Fibroblast of skin of back (primary cell): Measurements from ENCODE around the gene ZFYVE21. TPM values are rescaled to one million over a fixed set of nuclear protein-coding genes. Genes with fewer than 3 reads are reported as not detected.
"Not testable (repeated sequence)": the region's sequence is repeated elsewhere in the genome, so short reads cannot be mapped to it uniquely, and the experiment has no call there.

Experiments
- DNase-seq: peaks from one replicate; pipeline ENCODE4 v3.0.0-alpha.2; 2013
- polyA plus RNA-seq, 2 experiments: library from polyadenylated mRNA; unstranded; fragments of 120-200 nt; gene quantifications; one replicate each; pipeline ENCODE4 v1.2.1, GENCODE V29; 2013; ENCODE audit not compliant: insufficient read length in 2 of 2

ZFYVE21 gene
- polyA plus RNA-seq (2013, experiment 1 of 2; ENCODE audit: insufficient read length), result 44.0 TPM
- polyA plus RNA-seq (2013, experiment 2 of 2; ENCODE audit: insufficient read length), result 45.9 TPM

DNA sequence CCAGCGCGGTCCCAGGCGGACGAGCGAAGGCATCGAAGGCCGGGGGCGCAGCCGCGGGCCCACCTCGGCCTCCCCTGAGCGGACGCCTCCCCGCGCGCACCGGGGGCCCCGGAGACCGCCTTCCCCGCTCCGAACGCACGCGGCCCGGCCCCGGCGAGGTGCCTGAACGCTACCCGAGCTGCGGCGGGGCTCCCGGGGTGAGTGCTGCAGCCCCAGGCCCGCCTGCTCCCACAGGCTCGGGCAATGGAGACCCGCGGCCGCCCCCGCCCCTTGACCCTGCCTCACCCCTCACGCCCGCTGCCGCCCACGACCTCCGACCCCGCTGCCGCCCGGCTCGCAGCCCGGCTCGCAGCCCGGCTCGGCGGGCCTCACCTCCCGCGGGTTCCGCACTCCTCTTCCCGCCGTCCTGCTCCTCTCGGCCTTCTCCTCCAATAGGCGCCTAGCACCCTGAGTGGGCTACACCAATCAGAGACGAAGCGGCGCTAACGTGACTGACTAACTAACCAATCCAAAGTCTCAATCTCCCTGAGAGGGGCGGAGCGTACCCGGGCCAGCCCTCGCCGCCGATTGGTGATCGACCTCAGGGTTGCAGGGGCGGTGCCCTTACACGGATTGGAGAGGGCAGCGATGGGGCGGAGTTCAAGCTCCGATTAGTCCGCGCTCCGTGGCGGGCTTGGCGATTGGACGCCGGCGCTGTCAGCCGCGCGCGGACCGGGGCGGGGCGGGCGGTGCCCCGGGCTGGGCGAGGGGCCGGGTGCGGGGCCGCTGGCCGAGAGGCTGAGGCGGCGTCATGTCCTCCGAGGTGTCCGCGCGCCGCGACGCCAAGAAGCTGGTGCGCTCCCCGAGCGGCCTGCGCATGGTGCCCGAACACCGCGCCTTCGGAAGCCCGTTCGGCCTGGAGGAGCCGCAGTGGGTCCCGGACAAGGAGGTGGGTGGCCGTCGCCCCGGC is at the start of gene ZFYVE21, which contains the start of gene XRCC3:
Gene ZFYVE21 (plus strand): TSS at position 759 of the 949 bp plus-strand sequence. CDS start 32 bp downstream, at position 791.
Gene XRCC3 (minus strand): TSS at position 400 of the 949 bp plus-strand sequence. CDS start 4,364 bp downstream, outside the sequence.
- peak; percentile 99 for DNase-seq

DNA sequence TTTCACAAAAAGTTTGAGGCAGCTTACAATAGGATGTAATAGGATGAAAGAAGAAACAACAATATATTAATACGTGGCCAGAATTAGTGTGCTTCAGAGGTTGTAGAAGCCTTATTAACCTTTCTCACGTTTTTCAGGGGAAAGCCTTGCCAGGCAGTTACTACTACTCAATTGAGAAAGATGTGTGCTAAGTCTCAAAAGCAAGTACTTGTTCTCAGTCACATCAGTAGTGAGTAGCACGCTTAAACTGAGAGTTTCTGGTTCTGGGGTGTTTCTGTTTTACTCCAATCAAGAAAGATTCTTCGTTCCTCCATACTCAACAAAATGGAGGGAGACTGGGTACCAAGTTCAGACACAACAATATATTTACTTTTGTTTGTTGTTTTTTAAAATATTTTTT is 47.9 kb upstream of the ZFYVE21 start:
- DNase-seq, result no peak

DNA sequence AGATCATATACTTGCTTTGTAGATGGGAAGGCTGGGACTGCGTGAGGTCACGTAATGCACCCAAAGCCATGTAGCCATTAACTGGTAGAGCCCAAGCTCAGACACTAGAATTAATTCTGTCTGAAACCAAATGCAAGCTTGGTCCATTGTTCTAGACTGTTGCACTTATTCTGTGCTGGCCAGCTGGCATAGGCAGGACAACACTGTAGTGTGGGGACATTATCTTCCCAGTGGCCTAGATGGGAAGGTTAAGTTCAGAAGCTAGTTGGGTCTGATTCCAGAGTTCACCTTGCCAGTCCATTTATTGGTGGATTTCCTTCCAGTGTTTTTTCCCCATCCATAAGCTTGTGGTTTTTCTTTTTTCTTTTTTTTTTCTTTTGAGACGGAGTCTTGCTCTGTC is 47.5 kb upstream of the ZFYVE21 start:
- DNase-seq, result no peak

- DNase-seq, result no peak
Observed at GRCh38 chr14:103669370-103669769, 46.2 kb upstream of the ZFYVE21 start.

DNA sequence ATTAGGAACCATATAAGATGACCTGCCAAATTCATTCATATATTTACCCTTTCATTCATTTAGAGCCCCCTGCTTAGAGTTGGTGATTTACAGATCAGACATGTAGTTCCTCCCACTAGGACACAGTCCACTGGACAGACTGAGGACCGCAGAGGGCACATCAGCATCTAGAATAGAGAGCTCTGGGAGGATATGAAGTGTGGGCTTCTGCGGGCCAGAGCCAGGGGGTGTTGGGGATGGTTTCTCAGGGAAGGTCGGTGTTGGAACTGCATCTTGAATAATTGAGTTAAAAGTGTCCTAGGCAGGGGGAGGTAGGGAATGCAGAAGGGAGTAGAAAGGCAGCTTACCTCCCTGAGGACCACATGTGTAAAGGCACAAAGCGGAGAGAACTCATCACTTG is 43.7 kb upstream of the ZFYVE21 start:
- no peak for DNase-seq

GRCh38 chr14:103675957-103676356 is 39.7 kb upstream of the ZFYVE21 start:
- DNase-seq, result no peak

- no peak for DNase-seq
Observed at GRCh38 chr14:103676881-103677675, 38.5 kb upstream of the ZFYVE21 start.

DNA sequence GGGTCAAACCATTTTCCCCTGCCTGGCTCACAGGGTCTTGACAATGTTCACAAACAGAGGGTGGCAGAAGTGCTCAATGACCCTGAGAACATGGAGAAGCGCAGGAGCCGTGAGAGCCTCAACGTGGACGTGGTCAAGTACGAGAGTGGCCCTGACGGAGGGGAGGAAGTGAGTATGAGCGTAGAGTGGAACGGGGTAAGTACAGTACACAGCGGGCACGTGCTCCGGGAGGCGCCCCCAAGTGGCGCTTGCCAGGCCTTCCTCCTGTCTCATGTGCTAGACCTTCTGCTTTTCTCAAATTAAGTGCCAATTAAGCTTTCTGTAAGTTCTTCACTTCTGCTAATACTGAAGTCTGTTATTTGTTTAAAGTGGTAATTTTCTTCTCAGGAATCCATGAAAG is 36.3 kb upstream of the ZFYVE21 start:
- peak; percentile 26 for DNase-seq

GRCh38 chr14:103680491-103681231 is 34.9 kb upstream of the ZFYVE21 start:
- DNase-seq, result no peak

GRCh38 chr14:103683139-103683538 is 32.5 kb upstream of the ZFYVE21 start:
- DNase-seq, result no peak

DNA sequence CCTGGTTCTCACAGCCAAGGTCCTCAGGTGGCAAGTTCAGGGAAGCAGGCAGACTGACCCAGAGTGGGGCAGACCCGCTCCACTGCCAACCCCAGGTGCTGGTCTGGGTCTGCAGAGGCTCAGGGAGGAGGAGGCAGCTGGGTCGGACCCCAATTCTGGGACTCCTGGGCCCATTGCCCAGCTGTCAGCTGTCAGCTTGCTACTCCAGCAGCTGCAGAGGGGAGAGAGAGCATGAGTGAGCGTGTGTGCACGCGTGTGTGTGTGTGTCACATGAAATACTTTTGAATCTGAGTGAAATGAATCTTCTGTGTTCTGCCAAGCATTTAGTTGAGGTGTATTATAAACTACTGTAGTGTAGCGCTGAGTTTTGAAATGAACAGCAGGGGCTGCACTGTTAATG is 31.1 kb upstream of the ZFYVE21 start:
- DNase-seq, result no peak

DNA sequence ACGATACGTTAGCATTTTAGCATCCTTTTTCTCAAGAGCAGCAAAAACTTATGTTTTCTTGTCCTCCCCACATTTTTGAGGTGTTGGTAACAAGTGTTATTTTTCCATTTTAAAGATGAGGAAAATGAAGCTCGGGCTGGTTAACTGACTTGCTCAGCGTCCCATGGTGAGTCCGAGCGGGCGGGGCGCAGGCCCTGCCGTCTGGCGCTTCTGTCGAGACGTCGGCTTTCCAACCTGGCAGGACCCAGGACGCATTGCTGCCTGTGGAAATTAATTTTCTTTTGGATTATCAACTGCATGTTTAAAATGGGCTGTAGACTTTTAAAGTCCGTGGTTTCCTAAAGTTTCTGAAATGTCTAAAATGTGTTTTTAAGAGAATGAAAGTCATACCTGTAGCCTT is 30.7 kb upstream of the ZFYVE21 start:
- DNase-seq, result no peak

- DNase-seq, result no peak
Observed at GRCh38 chr14:103685276-103686211, 30.1 kb upstream of the ZFYVE21 start.

GRCh38 chr14:103686831-103687485 is 28.7 kb upstream of the ZFYVE21 start:
- peak; percentile 51 for DNase-seq

DNA sequence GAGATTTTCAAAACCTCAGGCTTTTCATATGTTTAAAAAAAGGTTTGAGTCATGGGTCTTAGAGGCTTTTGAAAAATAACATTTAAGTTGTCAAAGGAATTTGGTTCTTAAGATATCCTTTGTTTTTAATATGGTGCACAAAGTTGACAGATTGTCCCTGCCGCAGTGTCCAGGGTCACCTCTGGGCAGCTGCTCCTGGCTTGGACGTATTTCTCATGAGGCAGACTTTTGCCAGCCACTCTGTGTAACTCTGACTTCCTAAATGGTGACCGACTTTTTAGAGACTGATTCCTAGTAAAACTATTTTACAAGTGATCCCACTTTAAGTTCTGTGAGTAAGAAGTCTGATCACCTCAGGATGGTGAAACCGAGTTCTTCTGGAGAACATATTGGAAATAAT is 27.9 kb upstream of the ZFYVE21 start:
- no peak for DNase-seq

- DNase-seq, result no peak
Observed at GRCh38 chr14:103688441-103688840, 27.2 kb upstream of the ZFYVE21 start.

DNA sequence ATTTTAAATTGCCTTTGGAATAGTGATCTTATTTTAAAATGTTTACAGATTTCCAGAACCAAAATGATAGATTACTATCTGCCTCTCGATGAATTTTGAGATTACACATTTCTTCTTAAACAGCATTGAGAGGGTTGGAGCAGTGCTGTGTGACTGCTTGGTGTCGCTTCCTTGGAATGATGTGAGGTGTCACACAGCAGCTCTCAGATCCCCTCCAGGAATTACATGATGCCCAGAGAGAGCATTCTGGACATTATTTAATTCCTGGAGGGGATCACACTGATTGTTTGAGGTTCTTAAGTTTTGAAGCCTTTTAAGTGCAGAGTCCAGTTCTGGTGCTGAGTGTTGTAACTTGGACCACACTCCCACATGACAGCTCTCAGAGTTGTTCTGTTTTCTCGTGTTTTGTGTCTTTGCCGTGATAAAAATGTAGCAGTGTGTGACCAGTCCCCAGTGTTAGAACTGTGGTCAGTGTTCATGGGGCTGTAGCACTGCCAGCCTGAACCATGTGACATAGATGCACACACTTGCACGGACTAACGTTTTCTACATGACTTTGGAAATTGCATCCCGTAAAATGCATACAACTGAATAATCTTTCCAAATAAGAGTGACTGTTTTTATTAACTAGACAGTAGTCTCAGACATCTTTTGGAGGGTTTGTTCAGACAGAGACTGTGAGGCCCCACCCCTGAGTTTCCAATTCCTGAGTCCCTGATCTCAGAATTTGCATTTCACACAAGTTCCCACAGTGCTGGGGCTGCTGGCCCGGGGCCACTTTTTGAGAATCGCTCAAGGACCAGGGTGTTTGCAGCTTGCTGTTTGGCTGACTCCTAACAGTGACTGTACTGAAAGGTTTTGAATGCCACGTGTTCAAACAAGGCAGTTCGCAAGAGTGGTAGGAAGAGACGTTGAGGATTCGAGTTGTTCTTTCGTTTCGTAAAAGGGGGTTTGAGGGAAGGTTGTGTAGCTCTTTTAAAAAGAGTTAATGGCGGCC is 26.4 kb upstream of the ZFYVE21 start:
- DNase-seq, result peak; percentile 72

GRCh38 chr14:103690332-103690731 is 25.3 kb upstream of the ZFYVE21 start:
- no peak for DNase-seq

DNA sequence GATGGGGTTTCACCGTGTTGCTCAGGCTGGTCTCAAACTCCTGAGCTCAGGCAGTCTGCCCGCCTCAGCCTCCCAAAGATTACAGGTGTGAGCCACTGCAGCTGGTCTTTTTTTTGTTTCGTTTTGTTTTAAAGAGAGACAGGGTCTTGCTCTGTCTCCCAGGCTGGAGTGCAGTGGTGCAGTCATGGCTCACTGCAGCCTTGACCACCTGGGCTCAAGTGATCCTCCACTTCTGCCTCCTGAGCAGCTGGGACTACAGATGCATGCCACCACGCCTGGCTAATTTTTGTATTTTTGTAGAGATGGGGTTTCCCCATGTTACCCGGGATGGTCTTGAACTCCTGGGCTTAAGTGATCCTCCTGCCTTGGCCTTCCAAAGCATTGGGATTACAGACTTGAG is 24.0 kb upstream of the ZFYVE21 start:
- DNase-seq, result not testable (repeated sequence)
